Activated CD4-positive, alpha-beta T cell treated with anti-CD3 and anti-CD28 coated beads, Interleukin-2, Interleukin-4, amounts not matched to agents 100 ng/mL and 50 ng/mL, durations not matched to agents 16 hours and 8 hours (primary cell): ENCODE results near the gene COL5A2.

Experiments used
- DNase-seq: peaks from one replicate; pipeline ENCODE4 v3.0.0-alpha.2; 2020; ENCODE audit warnings: low spot score

COL5A2 gene

GRCh38 chr2:188986839-188987238, 192.7 kb downstream of the COL5A2 start:
- DNase-seq, result no peak

DNA sequence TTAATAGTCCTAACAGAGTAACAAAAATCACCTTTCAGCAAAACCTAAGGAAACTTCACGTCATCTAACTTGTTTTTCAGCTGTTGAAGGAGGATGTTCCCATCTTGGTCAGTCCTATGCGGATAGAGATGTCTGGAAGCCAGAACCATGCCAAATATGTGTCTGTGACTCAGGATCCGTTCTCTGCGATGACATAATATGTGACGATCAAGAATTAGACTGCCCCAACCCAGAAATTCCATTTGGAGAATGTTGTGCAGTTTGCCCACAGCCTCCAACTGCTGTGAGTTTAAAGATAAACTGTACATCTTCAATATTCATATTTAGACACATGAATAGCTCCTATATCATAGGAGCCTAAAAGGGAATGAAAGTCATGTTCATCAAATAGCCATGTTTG, 194.9 kb downstream of the COL5A2 start:
- no peak for DNase-seq

DNA sequence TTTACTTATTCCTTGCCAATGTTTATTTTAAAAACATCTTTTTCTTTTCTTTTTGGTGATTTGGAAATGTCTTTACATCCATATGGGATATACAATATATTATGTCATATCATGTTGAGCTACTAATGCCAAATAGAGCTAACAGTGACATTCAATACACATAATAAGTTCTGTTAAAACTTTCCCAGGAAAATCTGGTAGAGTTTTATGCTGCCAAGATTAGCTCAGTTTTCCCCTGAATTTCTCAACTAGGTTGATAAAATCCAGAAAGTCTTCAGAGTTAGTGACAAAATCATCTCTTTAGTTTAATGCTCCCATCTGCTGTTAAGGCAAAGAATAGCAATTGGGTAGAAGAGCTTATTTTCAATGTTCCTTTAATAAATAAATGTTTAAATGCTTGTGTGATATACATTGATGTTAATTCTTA, 195.5 kb downstream of the COL5A2 start:
- DNase-seq, result no peak

DNA sequence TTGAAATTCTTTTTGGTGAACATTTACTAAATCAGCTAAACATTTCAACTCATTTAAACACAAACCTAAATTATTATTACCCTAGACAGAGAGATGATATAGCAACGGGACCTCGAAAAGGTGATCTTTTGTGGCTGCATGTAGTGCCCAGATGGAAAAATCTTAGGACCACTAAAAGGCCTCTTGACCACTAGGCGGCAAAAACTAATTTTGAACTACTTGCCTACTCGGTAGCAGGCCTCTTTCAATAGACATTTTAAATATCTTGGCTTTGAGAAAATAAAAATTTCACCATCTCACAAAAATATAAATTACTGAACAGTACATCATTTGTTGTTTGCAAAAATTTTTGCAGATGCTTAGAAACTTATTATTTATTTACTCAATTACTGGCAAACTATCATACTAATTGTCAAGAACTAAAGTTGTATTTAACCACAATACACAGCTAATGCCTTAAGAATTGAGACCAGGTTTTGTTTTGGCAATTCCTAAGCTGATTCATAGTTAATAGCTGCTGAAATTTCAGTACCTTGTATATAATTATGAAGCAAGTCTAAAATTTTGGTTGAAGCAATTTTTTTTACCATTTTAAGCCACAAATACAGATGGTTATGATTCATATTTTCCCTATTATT, 196.0 kb downstream of the COL5A2 start:
- DNase-seq, result no peak
